ENCODE measurements around the gene CLDN34. TPM values are rescaled to one million over a fixed set of nuclear protein-coding genes. Genes with fewer than 3 reads are reported as not detected.

CLDN34 gene
- total RNA-seq, 4 donors from 2014 or later, result not detected

GRCh38 chrX:10011991-10012390 is 44.8 kb downstream of the CLDN34 start:
- no peak for TF ChIP-seq CTCF (IDR thresholded peaks at IDR 0.05)
- DNase-seq (ENCODE audit: low spot score) (no peak), ATAC-seq (ENCODE audit: low FRiP score) (no peak)

DNA sequence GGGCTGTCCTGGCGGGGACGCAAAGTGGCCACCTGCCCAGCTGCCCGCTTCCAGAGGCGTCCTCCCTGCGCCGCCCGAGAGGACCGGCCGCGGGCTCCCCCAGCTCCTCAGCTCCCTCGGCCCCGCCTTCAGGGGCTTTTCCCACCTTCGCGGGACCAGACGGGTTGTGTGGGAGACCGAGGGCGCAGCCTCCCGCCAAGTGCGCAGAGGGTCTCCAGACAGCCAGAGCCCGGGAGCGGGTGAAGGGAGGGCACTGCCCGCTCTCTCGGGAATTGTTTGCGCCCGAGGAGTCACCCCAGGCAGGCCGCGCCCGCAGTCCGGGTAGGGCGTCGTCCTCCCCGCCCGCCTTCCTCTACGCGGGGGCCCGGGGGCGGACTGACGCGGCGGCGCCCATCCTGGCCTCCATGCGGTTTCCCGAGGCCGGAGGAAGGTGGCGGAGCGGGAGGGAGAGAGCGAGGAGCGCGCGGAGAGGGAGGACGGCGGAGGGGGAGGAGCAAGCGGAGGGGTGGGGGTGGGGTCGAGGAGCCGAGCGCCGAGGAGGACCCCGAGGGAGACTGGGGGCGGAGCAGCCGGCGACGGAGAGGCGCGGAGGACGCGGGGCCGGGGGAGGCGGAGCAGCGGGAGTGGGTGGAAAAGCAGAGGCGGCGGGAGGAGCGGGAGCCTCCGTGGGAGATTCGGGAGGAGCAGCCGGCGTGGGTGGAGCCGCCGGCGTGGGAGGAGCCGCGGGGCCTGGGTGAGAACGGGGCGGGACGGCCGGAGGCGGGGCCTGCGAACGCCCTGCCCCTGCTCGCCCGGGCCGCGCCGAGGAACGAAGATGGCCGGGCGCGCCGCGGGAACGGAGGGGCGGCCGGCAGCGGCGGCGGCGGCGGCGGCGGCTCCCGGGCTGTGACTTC is 47.5 kb downstream of the CLDN34 start:
- peak; percentile 35 for DNase-seq (ENCODE audit: low spot score)
- no peak for TF ChIP-seq CTCF (IDR thresholded peaks at IDR 0.05)
- peak; percentile 91 for ATAC-seq (ENCODE audit: low FRiP score)

DNA sequence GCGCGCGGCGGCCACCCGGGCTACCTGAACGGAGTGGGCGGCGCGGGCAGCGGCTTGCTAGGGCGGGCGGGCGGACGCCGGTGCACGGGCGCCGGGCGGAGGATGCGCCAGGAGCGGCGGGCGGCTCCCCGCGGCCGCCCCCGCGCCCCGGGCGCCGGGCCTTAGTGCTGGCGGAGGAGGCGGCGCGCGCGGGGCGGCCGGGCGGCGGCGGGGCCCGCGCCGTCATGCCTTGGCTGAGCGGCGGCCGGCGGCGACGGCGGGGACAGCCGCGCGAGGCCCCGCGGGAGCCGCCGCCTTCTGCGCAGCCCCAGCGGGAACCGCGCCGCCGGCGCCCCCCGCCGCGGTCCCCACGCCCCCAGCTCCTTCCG is 48.2 kb downstream of the CLDN34 start:
- no peak for TF ChIP-seq CTCF (IDR thresholded peaks at IDR 0.05)
- ATAC-seq (ENCODE audit: low FRiP score), result peak; percentile 34
- no peak for DNase-seq (ENCODE audit: low spot score)

- peak; percentile 21 for ATAC-seq (ENCODE audit: low FRiP score)
- no peak for TF ChIP-seq CTCF (IDR thresholded peaks at IDR 0.05)
- no peak for DNase-seq (ENCODE audit: low spot score)
Observed at GRCh38 chrX:10015723-10016518, 48.8 kb downstream of the CLDN34 start.

DNA sequence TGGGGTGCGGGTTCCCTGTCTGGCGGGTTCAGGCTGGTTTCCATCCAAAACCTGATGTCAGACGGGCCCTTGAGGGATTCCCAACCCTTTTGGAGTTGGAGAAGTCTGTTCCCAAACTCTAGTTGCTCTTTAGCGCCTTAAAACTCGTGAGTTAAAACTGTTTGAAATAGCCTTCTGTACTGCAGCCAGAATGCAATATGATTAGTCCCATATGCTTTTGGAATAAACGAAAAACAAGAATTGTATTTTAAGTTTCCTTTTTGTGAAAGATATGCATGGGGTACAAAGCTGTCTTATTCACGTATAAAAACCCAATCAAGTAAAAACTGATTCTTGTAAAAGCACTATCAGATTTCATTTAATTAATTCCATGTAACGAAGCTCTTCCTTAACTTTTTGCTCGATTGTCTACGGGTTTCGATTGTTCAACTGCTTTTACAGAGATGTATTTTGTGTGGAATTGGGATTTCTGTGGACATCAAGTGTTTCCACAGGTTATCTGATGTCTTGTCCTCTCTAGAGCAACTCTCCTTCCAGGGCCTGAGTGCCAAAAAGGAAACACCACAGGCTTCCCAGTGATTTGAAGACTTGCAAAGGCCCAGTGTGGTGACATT is 49.5 kb downstream of the CLDN34 start:
- ATAC-seq (ENCODE audit: low FRiP score) (no peak), DNase-seq (ENCODE audit: low spot score) (no peak)
- no peak for TF ChIP-seq CTCF (IDR thresholded peaks at IDR 0.05)

DNA sequence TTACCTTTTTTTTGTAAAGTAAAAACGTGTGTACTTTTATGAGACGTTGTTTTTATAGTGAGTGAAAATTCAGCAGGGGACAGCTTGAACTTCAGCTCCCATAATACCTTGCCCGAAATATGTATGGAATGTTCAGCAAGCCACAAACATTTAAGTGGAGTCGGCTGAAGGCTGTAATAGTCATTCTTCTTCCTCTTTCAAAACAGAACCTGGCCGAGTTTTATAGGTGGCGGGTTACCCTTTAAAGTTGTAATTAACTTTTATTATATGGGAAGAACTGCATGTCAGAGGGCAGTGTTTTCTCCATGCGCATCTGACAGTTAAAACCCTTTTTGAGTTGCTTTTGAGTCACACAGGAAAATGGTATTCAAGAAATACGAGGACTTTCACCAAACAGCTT is 50.7 kb downstream of the CLDN34 start:
- no peak for TF ChIP-seq CTCF (IDR thresholded peaks at IDR 0.05)
- ATAC-seq (ENCODE audit: low FRiP score) (no peak), DNase-seq (ENCODE audit: low spot score) (no peak)

Other genes with a start within 250 kb of the CLDN34 start
- gene GPR143, start 201.5 kb upstream of the CLDN34 start, total RNA-seq, result 1 to 10 TPM in 3 of 4 donors, not detected in 1; 1.1 to 1.6 (median 1.2) TPM
- 1 to 10 TPM in 3 of 4 donors, under 1 TPM in 1; 0.88 to 2.4 (median 2.1) TPM for gene SHROOM2, start 180.9 kb upstream of the CLDN34 start, total RNA-seq
- 1 to 10 TPM; 1.2 to 3.9 (median 2.3) TPM for gene CLCN4, start 189.6 kb downstream of the CLDN34 start, total RNA-seq